H1 (cell line): Measurements from ENCODE around the gene POLDIP3. TPM values are rescaled to one million over a fixed set of nuclear protein-coding genes. Genes with fewer than 3 reads are reported as not detected.

Experiments used
- ATF3 ChIP-seq: IDR thresholded peaks from 2 replicates; pipeline ENCODE4 v1.6.1; 2011; ENCODE audit warnings: low read depth, mild to moderate bottlenecking, low read length; ENCODE audit not compliant: insufficient read depth
- CBX8 ChIP-seq: fragments of 300-800, 300-1000 bp; sonication (generic); IDR thresholded peaks from 2 replicates; pipeline ENCODE4 v1.7.1; 2016; ENCODE audit warnings: low read depth, low read length, borderline replicate concordance
- CHD7 ChIP-seq: fragments of 300-600 bp; sonication (generic); IDR thresholded peaks from 2 replicates; pipeline ENCODE4 v1.7.1; 2012; ENCODE audit warnings: low read length, moderate library complexity, mild to moderate bottlenecking, inconsistent platforms; ENCODE audit not compliant: insufficient replicate concordance
- HDAC2 ChIP-seq, 2 experiments: fragments of 300-600 bp in 1 of 2; sonication (generic) in 1 of 2; IDR thresholded peaks; 2 replicates each; pipeline ENCODE4 v1.6.1; 2011 to 2012; ENCODE audit warnings: low read depth in 2 of 2, low read length in 2 of 2, mild to moderate bottlenecking in 2 of 2, moderate library complexity in 2 of 2, borderline replicate concordance in 1 of 2, inconsistent platforms in 1 of 2
- KDM5A ChIP-seq: fragments of 200-600 bp; IDR thresholded peaks from 2 replicates; pipeline ENCODE4 v1.7.1; 2012; ENCODE audit warnings: mild to moderate bottlenecking, low read length, inconsistent platforms, mixed read lengths
- MAFK ChIP-seq: IDR thresholded peaks from 2 replicates; pipeline ENCODE4 v1.6.1; 2012; ENCODE audit warnings: low read depth, mild to moderate bottlenecking, improper control_type of control experiment, low read length
- NANOG ChIP-seq: IDR thresholded peaks from 2 replicates; pipeline ENCODE4 v1.6.1; 2011; ENCODE audit warnings: low read length, low read depth, mild to moderate bottlenecking, inconsistent platforms; ENCODE audit not compliant: insufficient read depth, poor library complexity, severe bottlenecking
- POU5F1 ChIP-seq: IDR thresholded peaks from 2 replicates; pipeline ENCODE4 v1.6.1; 2011; ENCODE audit warnings: low read depth, mild to moderate bottlenecking, low read length, moderate library complexity
- SP1 ChIP-seq: IDR thresholded peaks from 2 replicates; pipeline ENCODE4 v1.6.1; 2011; ENCODE audit warnings: low read depth, low read length
- polyA plus RNA-seq, 7 experiments: library from polyadenylated mRNA; depleted of rRNA in 3 of 7; stranded (reverse) in 5 of 7; unstranded in 2 of 7; fragments of >200 nt in 5 of 7; fragments of 200-250 nt in 2 of 7; gene quantifications; 1 replicate in 5 of 7; 2 replicates in 1 of 7; 4 replicates in 1 of 7; pipeline versions ENCODE4 v1.2.1 to v1.2.3, GENCODE V29; 2011 to 2013; ENCODE audit warnings: missing spikeins in 2 of 7, mixed read lengths in 2 of 7
- total RNA-seq: library from RNA; stranded (reverse); fragmentation: NEBNext Ultra II Directional; extraction: Animal tissue kit (Norgen Biotek cat#: 25700); gene quantifications from 2 replicates; pipeline ENCODE4 v1.2.1, GENCODE V29; 2021

Gene POLDIP3
- total and polyA plus RNA-seq, 2 of the 8 experiments (the other 6 are each of a cell fraction or from before 2014, with no cell fraction given), result 43.5 to 84.6 TPM

- TF ChIP-seq CHD7, result no peak
- TF ChIP-seq POU5F1, result no peak
- TF ChIP-seq KDM5A, result no peak
- no peak for TF ChIP-seq CBX8
- TF ChIP-seq HDAC2 (IDR thresholded peaks at IDR 0.05; ENCODE audit: borderline replicate concordance in 1 of 2, low read depth in 2 of 2, low read length in 2 of 2), result no peak
- no peak for TF ChIP-seq SP1
- TF ChIP-seq NANOG, result no peak
- no peak for TF ChIP-seq MAFK
- TF ChIP-seq ATF3, result no peak
Measured at GRCh38 chr22:42630901-42631602, 16.4 kb upstream of the POLDIP3 start (continued).
